Fibroblast of lung (primary cell): ENCODE data around the gene PRH2.

Experiments
- EZH2 ChIP-seq: IDR thresholded peaks from 2 replicates; pipeline ENCODE4 v1.5.1; 2012; ENCODE audit warnings: low read length, control low read depth, mild to moderate bottlenecking; ENCODE audit errors: missing control alignments
- TF ChIP-seq, protein P1 (sequence below), 2 donors: IDR thresholded peaks in 1 of 2; conservative IDR thresholded peaks in 1 of 2; 1 replicate in 1 of 2; 2 replicates in 1 of 2; pipeline ENCODE4 v1.5.1; 2011 to 2012; ENCODE audit warnings: low read length in 2 of 2, control low read depth in 1 of 2, inconsistent platforms in 1 of 2, low read depth in 1 of 2, mild to moderate bottlenecking in 1 of 2

DNA sequence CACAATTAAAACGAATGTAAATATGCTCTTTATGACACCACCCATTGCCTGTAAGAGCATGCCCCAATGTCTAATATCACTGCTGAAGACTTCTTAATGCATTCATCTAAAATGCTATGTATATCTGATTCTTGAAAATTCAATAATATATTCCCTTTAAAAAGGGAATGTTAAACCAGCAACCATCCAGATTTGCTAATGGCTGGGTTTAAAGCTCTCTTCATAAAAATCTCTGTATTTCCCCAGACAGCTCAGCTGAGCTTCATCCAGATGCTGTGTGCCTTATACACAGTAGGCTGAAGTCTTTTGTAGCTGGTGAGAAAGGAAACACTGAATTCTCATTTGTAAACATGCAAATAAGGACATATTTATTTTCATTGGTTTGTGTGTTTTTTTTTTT lies 10.1 kb downstream of the PRH2 start, which contains the start of gene TAS2R14:
- TF ChIP-seq, protein P1, sequence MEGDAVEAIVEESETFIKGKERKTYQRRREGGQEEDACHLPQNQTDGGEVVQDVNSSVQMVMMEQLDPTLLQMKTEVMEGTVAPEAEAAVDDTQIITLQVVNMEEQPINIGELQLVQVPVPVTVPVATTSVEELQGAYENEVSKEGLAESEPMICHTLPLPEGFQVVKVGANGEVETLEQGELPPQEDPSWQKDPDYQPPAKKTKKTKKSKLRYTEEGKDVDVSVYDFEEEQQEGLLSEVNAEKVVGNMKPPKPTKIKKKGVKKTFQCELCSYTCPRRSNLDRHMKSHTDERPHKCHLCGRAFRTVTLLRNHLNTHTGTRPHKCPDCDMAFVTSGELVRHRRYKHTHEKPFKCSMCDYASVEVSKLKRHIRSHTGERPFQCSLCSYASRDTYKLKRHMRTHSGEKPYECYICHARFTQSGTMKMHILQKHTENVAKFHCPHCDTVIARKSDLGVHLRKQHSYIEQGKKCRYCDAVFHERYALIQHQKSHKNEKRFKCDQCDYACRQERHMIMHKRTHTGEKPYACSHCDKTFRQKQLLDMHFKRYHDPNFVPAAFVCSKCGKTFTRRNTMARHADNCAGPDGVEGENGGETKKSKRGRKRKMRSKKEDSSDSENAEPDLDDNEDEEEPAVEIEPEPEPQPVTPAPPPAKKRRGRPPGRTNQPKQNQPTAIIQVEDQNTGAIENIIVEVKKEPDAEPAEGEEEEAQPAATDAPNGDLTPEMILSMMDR (conservative IDR thresholded peaks at IDR 0.05 in 1 of 2, IDR thresholded peaks at IDR 0.05 in 1 of 2; ENCODE audit: low read depth in 1 of 2, low read length in 2 of 2): no peak
- no peak for TF ChIP-seq EZH2
